WTC11 (cell line): ENCODE measurements around the gene LPP. TPM values are rescaled to one million over a fixed set of nuclear protein-coding genes. Genes with fewer than 3 reads are reported as not detected.
A peak's percentile ranks its signal among the peaks of the same experiment; 100 is the strongest.

Experiments used
- ATAC-seq: fragments of 200-7000 bp; cut with Tn5 transposase; 2 replicates; pipeline ENCODE4 v1.10.0; 2021; ENCODE audit warnings: mild to moderate bottlenecking, moderate library complexity
- CTCF ChIA-PET: fragments of 300-600 bp; sonication (Branson Sonifier 250); formaldehyde crosslinking; loops from one replicate; lab custom pipeline; 2021; ENCODE audit warnings: antibody characterized with exemption; lab: Charles Lee
- POLR2A ChIA-PET: fragments of 350-600 bp; sonication (Branson Sonifier 250); formaldehyde crosslinking; loops from one replicate; lab custom pipeline; 2021; ENCODE audit warnings: antibody characterized with exemption; lab: Charles Lee
- DNase-seq: peaks from one replicate; pipeline ENCODE4 v3.0.0; 2021; ENCODE audit warnings: low spot score
- H3K27ac Mint-ChIP-seq: 2 replicates; pipeline ENCODE4 v1.8.0; 2021; ENCODE audit warnings: mixed read lengths
- H3K27me3 Mint-ChIP-seq: 2 replicates; pipeline ENCODE4 v1.8.0; 2021; ENCODE audit warnings: low read depth, mild to moderate bottlenecking, moderate library complexity, mixed read lengths
- H3K36me3 Mint-ChIP-seq: 2 replicates; pipeline ENCODE4 v1.8.0; 2021; ENCODE audit warnings: mixed read lengths
- H3K4me1 Mint-ChIP-seq: 2 replicates; pipeline ENCODE4 v1.8.0; 2022; ENCODE audit warnings: mixed read lengths
- H3K4me3 Mint-ChIP-seq: 2 replicates; pipeline ENCODE4 v1.8.0; 2021; ENCODE audit warnings: mild to moderate bottlenecking, moderate library complexity, mixed read lengths
- H3K9me3 Mint-ChIP-seq: 2 replicates; pipeline ENCODE4 v1.8.0; 2021; ENCODE audit warnings: mixed read lengths
- ATF1 ChIP-seq: sonication (generic); formaldehyde crosslinking; IDR thresholded peaks from 2 replicates; pipeline ENCODE4 v1.8.1; 2023; ENCODE audit warnings: mild to moderate bottlenecking, moderate library complexity, missing genetic modification reagents
- GABPB1 ChIP-seq: sonication (generic); formaldehyde crosslinking; IDR thresholded peaks from 2 replicates; pipeline ENCODE4 v1.8.1; 2023; ENCODE audit warnings: mild to moderate bottlenecking, missing genetic modification reagents
- GTF2I ChIP-seq: fragments of 250-450 bp; sonication (Bioruptor Pico); conservative IDR thresholded peaks from 2 replicates; pipeline ENCODE4 v1.4.0; 2021; ENCODE audit warnings: mild to moderate bottlenecking
- IRF2 ChIP-seq: sonication (generic); formaldehyde crosslinking; IDR thresholded peaks from 2 replicates; pipeline ENCODE4 v1.8.0; 2022; ENCODE audit warnings: low read depth, missing genetic modification reagents, borderline replicate concordance
- KAT7 ChIP-seq: sonication (generic); formaldehyde crosslinking; IDR thresholded peaks from 2 replicates; pipeline ENCODE4 v1.8.1; 2023; ENCODE audit warnings: missing genetic modification reagents, mild to moderate bottlenecking, borderline replicate concordance
- MXD4 ChIP-seq: fragments of 250-450 bp; sonication (Bioruptor Pico); IDR thresholded peaks from 2 replicates; pipeline ENCODE4 v1.8.0; 2021; ENCODE audit warnings: mild to moderate bottlenecking, moderate library complexity, borderline replicate concordance
- NFE2L1 ChIP-seq: sonication (generic); formaldehyde crosslinking; IDR thresholded peaks from 2 replicates; pipeline ENCODE4 v1.8.1; 2023; ENCODE audit warnings: missing genetic modification reagents
- NR2C2 ChIP-seq: sonication (generic); formaldehyde crosslinking; IDR thresholded peaks from 2 replicates; pipeline ENCODE4 v1.8.0; 2022; ENCODE audit warnings: mild to moderate bottlenecking, missing genetic modification reagents
- RELA ChIP-seq: sonication (generic); formaldehyde crosslinking; IDR thresholded peaks from 2 replicates; pipeline ENCODE4 v1.8.1; 2022; ENCODE audit warnings: missing genetic modification reagents, mild to moderate bottlenecking, borderline replicate concordance
- TCF7 ChIP-seq: sonication (generic); formaldehyde crosslinking; IDR thresholded peaks from 2 replicates; pipeline ENCODE4 v1.8.0; 2022; ENCODE audit warnings: mild to moderate bottlenecking, low read depth, missing genetic modification reagents, moderate library complexity
- ZNF219 ChIP-seq: sonication (generic); formaldehyde crosslinking; IDR thresholded peaks from 2 replicates; pipeline ENCODE4 v1.8.0; 2023; ENCODE audit warnings: missing genetic modification reagents, mild to moderate bottlenecking, borderline replicate concordance
- ZNF263 ChIP-seq: sonication (generic); formaldehyde crosslinking; IDR thresholded peaks from 2 replicates; pipeline ENCODE4 v1.8.1; 2022; ENCODE audit warnings: low read depth, mild to moderate bottlenecking, moderate library complexity, missing genetic modification reagents
- ZNF396 ChIP-seq: fragments of 250-450 bp; sonication (Bioruptor Pico); IDR thresholded peaks from 2 replicates; pipeline ENCODE4 v1.8.0; 2021; ENCODE audit warnings: mild to moderate bottlenecking, moderate library complexity, borderline replicate concordance
- ZNF671 ChIP-seq: fragments of 250-450 bp; sonication (Bioruptor Pico); IDR thresholded peaks from 2 replicates; pipeline ENCODE4 v1.8.0; 2021; ENCODE audit warnings: mild to moderate bottlenecking
- total RNA-seq: library from RNA; stranded (reverse); gene quantifications from 3 replicates; pipeline ENCODE4 v1.2.3, GENCODE V29; 2021
- TF ChIP-seq, protein P1 (sequence below): sonication (generic); formaldehyde crosslinking; IDR thresholded peaks from 2 replicates; pipeline ENCODE4 v1.8.1; 2022; ENCODE audit warnings: missing genetic modification reagents, borderline replicate concordance
- TF ChIP-seq, protein P2 (sequence below): sonication (generic); formaldehyde crosslinking; IDR thresholded peaks from 2 replicates; pipeline ENCODE4 v1.8.0; 2022; ENCODE audit warnings: mild to moderate bottlenecking, missing genetic modification reagents
- TF ChIP-seq, protein P3 (sequence below): sonication (generic); formaldehyde crosslinking; IDR thresholded peaks from 2 replicates; pipeline ENCODE4 v1.8.1; 2023; ENCODE audit warnings: mild to moderate bottlenecking, moderate library complexity, missing genetic modification reagents
- TF ChIP-seq, protein P4 (sequence below): sonication (generic); formaldehyde crosslinking; conservative IDR thresholded peaks from 2 replicates; pipeline ENCODE4 v1.8.1; 2023; ENCODE audit warnings: mild to moderate bottlenecking, low read depth, missing genetic modification reagents, moderate library complexity
- TF ChIP-seq, protein P5 (sequence below): fragments of 200-600 bp; IDR thresholded peaks from 2 replicates; pipeline ENCODE4 v1.8.0; 2022; ENCODE audit warnings: antibody characterized with exemption
- TF ChIP-seq, protein P6 (sequence below): sonication (generic); formaldehyde crosslinking; IDR thresholded peaks from 2 replicates; pipeline ENCODE4 v1.8.0; 2022; ENCODE audit warnings: mild to moderate bottlenecking, missing genetic modification reagents

The LPP gene
- total RNA-seq, 1 experiment from 2014 or later: 49.6 TPM

DNA sequence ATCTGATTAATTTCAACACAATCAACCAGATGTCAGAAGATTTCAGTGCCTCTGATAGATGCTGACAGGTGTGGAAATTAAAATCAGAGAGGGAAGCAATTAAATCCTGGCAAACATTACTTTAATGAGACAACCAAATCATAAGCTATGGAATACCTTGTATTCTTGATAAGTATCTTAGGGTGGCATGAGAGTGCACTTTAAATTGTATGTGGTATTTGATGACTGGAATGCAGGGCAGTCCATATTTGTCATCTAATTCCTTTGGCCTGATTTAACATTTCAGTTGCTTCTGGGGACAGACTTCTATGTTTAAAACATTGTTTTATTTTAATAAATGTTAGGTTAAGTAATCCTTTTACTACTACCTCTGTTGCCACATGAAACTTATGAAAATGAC is 184.1 kb downstream of the LPP start (continued):
- TF ChIP-seq TCF7 (no peak), ZNF263 (CRISPR knock-in tag) (no peak)
- TF ChIP-seq, protein P1, sequence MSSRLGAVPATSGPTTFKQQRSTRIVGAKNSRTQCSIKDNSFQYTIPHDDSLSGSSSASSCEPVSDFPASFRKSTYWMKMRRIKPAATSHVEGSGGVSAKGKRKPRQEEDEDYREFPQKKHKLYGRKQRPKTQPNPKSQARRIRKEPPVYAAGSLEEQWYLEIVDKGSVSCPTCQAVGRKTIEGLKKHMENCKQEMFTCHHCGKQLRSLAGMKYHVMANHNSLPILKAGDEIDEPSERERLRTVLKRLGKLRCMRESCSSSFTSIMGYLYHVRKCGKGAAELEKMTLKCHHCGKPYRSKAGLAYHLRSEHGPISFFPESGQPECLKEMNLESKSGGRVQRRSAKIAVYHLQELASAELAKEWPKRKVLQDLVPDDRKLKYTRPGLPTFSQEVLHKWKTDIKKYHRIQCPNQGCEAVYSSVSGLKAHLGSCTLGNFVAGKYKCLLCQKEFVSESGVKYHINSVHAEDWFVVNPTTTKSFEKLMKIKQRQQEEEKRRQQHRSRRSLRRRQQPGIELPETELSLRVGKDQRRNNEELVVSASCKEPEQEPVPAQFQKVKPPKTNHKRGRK: no peak
- TF ChIP-seq, protein P2, sequence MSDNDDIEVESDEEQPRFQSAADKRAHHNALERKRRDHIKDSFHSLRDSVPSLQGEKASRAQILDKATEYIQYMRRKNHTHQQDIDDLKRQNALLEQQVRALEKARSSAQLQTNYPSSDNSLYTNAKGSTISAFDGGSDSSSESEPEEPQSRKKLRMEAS (CRISPR knock-in tag): no peak
- TF ChIP-seq, protein P3, sequence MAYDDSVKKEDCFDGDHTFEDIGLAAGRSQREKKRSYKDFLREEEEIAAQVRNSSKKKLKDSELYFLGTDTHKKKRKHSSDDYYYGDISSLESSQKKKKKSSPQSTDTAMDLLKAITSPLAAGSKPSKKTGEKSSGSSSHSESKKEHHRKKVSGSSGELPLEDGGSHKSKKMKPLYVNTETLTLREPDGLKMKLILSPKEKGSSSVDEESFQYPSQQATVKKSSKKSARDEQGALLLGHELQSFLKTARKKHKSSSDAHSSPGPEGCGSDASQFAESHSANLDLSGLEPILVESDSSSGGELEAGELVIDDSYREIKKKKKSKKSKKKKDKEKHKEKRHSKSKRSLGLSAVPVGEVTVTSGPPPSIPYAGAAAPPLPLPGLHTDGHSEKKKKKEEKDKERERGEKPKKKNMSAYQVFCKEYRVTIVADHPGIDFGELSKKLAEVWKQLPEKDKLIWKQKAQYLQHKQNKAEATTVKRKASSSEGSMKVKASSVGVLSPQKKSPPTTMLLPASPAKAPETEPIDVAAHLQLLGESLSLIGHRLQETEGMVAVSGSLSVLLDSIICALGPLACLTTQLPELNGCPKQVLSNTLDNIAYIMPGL (CRISPR knock-in tag): no peak

DNA sequence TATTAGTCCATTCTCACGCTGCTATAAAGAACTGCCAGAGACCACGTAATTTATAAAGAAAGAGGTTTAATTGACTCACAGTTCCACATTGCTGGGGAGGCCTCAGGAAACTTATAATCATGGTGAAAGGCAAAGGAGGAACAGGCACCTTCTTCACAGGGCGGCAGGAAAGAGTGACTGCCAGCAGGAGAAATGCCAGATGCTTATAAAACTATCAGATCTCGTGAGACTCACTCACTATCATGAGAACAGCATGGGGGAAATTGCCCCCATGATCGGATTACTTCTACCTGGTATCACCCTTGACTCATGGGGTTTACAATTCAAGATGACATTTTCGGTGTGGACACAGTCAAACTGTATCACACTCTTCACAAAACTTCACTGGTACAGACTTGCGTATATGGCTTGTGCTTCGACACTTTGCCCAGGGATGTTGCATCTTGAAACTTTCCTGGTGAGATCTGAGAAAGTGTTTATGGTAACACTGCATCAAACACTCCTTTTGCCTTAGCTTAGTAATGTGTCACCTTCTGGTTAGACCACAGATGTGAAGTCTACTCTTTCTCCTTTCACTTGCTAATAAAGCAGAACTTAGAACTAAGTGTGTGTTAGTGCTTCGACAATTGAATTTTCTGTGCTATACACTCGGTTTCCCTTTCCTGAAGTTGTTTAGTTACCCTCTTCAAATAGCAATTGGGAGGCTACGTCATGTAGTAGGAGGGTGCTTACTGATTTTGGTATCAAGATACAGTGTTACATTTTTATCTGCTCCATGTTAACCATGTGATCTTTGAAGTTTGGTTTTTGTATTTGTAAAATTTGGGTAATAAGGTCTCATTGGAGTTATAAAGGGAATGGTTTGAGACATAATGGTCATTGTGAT is 185.7 kb downstream of the LPP start:
- peak overlapping the region; percentile 31; the same call in 1 of the 2 replicates for H3K27ac Mint-ChIP-seq
- ATAC-seq: no peak
- POLR2A ChIA-PET: no interaction called here

DNA sequence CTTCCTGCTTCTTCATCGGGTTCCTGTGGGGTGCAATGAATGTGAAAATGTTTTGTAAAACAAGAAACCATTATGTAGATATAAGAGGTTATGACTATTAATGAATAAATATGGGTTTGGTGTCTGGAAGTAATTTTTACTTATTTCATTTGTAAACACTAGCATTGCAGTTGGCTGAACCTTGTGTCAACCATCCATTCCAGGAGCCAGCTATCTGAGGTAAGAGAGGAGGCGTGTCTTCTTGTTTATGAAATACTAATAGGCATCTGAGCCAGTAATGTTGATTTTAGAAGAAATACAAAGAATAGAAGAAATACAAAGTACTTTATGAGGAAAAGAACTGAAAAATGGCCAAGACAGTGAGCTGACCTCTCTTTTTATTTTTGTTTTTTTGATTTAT is 187.5 kb downstream of the LPP start:
- DNase-seq: no peak
- no peak for TF ChIP-seq ATF1 (CRISPR knock-in tag)
- no peak for TF ChIP-seq GTF2I (CRISPR knock-in tag)
- TF ChIP-seq MXD4 (CRISPR knock-in tag): no peak
- no peak for TF ChIP-seq NR2C2 (CRISPR knock-in tag)
- no peak for TF ChIP-seq ZNF396
- no peak for TF ChIP-seq IRF2 (CRISPR knock-in tag)
- TF ChIP-seq NFE2L1 (CRISPR knock-in tag): no peak
- TF ChIP-seq ZNF671 (CRISPR knock-in tag): no peak
- TF ChIP-seq KAT7 (CRISPR knock-in tag): no peak
- TF ChIP-seq, protein P4, sequence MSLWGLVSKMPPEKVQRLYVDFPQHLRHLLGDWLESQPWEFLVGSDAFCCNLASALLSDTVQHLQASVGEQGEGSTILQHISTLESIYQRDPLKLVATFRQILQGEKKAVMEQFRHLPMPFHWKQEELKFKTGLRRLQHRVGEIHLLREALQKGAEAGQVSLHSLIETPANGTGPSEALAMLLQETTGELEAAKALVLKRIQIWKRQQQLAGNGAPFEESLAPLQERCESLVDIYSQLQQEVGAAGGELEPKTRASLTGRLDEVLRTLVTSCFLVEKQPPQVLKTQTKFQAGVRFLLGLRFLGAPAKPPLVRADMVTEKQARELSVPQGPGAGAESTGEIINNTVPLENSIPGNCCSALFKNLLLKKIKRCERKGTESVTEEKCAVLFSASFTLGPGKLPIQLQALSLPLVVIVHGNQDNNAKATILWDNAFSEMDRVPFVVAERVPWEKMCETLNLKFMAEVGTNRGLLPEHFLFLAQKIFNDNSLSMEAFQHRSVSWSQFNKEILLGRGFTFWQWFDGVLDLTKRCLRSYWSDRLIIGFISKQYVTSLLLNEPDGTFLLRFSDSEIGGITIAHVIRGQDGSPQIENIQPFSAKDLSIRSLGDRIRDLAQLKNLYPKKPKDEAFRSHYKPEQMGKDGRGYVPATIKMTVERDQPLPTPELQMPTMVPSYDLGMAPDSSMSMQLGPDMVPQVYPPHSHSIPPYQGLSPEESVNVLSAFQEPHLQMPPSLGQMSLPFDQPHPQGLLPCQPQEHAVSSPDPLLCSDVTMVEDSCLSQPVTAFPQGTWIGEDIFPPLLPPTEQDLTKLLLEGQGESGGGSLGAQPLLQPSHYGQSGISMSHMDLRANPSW: no peak

More for the DNA sequence above, 185.7 kb downstream of the LPP start:
- no peak for TF ChIP-seq ZNF219 (CRISPR knock-in tag)
- TF ChIP-seq, protein P5, sequence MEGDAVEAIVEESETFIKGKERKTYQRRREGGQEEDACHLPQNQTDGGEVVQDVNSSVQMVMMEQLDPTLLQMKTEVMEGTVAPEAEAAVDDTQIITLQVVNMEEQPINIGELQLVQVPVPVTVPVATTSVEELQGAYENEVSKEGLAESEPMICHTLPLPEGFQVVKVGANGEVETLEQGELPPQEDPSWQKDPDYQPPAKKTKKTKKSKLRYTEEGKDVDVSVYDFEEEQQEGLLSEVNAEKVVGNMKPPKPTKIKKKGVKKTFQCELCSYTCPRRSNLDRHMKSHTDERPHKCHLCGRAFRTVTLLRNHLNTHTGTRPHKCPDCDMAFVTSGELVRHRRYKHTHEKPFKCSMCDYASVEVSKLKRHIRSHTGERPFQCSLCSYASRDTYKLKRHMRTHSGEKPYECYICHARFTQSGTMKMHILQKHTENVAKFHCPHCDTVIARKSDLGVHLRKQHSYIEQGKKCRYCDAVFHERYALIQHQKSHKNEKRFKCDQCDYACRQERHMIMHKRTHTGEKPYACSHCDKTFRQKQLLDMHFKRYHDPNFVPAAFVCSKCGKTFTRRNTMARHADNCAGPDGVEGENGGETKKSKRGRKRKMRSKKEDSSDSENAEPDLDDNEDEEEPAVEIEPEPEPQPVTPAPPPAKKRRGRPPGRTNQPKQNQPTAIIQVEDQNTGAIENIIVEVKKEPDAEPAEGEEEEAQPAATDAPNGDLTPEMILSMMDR: no peak
- TF ChIP-seq ZNF396: no peak
- no peak for TF ChIP-seq RELA (CRISPR knock-in tag)
- TF ChIP-seq, protein P2 (CRISPR knock-in tag): no peak
- TF ChIP-seq, protein P6, sequence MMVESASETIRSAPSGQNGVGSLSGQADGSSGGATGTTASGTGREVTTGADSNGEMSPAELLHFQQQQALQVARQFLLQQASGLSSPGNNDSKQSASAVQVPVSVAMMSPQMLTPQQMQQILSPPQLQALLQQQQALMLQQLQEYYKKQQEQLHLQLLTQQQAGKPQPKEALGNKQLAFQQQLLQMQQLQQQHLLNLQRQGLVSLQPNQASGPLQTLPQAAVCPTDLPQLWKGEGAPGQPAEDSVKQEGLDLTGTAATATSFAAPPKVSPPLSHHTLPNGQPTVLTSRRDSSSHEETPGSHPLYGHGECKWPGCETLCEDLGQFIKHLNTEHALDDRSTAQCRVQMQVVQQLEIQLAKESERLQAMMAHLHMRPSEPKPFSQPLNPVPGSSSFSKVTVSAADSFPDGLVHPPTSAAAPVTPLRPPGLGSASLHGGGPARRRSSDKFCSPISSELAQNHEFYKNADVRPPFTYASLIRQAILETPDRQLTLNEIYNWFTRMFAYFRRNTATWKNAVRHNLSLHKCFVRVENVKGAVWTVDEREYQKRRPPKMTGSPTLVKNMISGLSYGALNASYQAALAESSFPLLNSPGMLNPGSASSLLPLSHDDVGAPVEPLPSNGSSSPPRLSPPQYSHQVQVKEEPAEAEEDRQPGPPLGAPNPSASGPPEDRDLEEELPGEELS (CRISPR knock-in tag): no peak
- TF ChIP-seq ZNF263 (CRISPR knock-in tag): no peak
- TF ChIP-seq TCF7: no peak
- TF ChIP-seq GABPB1 (CRISPR knock-in tag): no peak
- Mint-ChIP-seq H3K27me3 (no peaks in the 10 kb centered on the region), H3K4me1 (peaks cover 22% of the 10 kb centered on the region), H3K4me3 (no peak overlapping the region), H3K9me3 (no peaks in the 10 kb centered on the region), H3K36me3 (no peaks in the 10 kb centered on the region)
- DNase-seq: no peak
- CTCF ChIA-PET: interaction anchor here (1.6 kb wide), 1 partner anchor 11 kb away, joined by 4 read pairs; no protein-coding TSS in a partner anchor

More for the DNA sequence above, 187.5 kb downstream of the LPP start:
- Mint-ChIP-seq H3K4me3 (no peak overlapping the region), H3K4me1 (peaks cover 14% of the 10 kb centered on the region), H3K9me3 (no peaks in the 10 kb centered on the region), H3K27ac (no peak overlapping the region), H3K36me3 (no peaks in the 10 kb centered on the region), H3K27me3 (no peaks in the 10 kb centered on the region)
- ChIA-PET CTCF (interaction anchor here (0.6 kb wide), 1 partner anchor 8 kb away, joined by 3 read pairs; no protein-coding TSS in a partner anchor), POLR2A (no interaction called here)
- ATAC-seq: no peak
